Measurements from ENCODE around the gene SCN5A.

SCN5A gene

DNA sequence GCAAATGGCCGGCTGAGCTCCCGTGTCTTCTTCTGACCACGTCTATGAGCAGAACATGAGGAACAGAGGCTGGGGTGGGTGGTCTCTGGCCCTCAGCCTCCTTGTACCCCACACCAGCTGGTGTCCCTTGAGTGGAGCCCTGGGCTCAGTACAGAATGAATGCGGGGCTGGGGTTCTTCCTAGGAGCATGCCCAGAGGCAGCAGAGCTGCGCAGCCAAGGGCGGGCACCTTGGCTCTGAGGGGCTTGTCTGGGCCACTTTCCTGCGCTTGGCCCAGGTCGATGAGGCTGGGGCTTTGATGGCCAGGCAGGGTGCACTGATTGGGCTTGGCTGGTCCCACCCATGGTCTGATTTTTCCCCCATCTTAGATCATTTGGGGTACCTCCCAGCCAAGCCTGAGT, 6.4 kb downstream of the SCN5A start:
- no peak for DNase-seq
- peaks cover 3% of the 10 kb centered on the region for H3K9me3 ChIP-seq (ENCODE audit: severe bottlenecking)
- no peak overlapping the region for H3K27ac ChIP-seq
- H3K27me3 ChIP-seq (ENCODE audit: insufficient read depth, low read depth, severe bottlenecking), result peaks cover 8% of the 10 kb centered on the region
- H3K36me3 ChIP-seq, result no peaks in the 10 kb centered on the region
- TF ChIP-seq, protein P1, sequence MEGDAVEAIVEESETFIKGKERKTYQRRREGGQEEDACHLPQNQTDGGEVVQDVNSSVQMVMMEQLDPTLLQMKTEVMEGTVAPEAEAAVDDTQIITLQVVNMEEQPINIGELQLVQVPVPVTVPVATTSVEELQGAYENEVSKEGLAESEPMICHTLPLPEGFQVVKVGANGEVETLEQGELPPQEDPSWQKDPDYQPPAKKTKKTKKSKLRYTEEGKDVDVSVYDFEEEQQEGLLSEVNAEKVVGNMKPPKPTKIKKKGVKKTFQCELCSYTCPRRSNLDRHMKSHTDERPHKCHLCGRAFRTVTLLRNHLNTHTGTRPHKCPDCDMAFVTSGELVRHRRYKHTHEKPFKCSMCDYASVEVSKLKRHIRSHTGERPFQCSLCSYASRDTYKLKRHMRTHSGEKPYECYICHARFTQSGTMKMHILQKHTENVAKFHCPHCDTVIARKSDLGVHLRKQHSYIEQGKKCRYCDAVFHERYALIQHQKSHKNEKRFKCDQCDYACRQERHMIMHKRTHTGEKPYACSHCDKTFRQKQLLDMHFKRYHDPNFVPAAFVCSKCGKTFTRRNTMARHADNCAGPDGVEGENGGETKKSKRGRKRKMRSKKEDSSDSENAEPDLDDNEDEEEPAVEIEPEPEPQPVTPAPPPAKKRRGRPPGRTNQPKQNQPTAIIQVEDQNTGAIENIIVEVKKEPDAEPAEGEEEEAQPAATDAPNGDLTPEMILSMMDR (IDR thresholded peaks at IDR 0.05; ENCODE audit: low read depth, low read length), result no peak
- no peak overlapping the region for H3K4me3 ChIP-seq (ENCODE audit: low read depth, low read length)

DNA sequence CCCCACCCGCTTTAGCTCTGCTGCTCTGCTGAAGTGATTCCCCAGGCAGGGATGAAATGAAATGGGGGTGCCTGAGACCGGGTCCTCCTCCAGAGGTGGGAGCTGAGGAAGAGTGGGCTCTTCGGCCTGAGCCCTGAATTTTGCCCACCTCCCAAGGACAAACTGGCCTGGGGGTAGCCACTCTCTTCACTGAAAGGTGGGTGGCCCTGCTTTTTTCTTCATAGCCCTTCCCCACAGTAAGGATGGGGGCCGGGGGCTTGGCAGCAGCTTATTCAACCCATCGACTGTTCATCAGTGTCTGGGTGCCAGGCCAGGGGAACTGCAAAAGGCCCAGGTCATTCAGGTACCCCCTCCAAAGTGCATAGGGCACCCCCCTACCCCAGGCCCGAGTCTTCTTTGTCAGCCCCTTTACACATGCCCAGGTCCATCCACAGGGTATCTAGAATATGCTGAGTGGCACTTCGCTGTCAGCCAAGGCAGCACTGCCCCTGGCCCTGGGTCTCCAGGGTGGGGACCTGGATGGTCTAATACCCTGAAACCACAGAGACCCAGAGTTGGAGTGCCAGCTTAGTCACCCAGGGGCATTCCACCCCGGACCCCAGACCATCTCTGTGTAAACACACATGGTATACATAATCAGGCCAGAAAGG, 7.9 kb downstream of the SCN5A start:
- Histone ChIP-seq H3K27me3 (ENCODE audit: insufficient read depth, low read depth, severe bottlenecking) (peaks cover 8% of the 10 kb centered on the region), H3K27ac (no peak overlapping the region), H3K36me3 (no peaks in the 10 kb centered on the region), H3K4me3 (ENCODE audit: low read depth, low read length) (no peak overlapping the region), H3K9me3 (ENCODE audit: severe bottlenecking) (no peaks in the 10 kb centered on the region)
- no peak for DNase-seq
- TF ChIP-seq, protein P1 (IDR thresholded peaks at IDR 0.05; ENCODE audit: low read depth, low read length), result no peak

DNA sequence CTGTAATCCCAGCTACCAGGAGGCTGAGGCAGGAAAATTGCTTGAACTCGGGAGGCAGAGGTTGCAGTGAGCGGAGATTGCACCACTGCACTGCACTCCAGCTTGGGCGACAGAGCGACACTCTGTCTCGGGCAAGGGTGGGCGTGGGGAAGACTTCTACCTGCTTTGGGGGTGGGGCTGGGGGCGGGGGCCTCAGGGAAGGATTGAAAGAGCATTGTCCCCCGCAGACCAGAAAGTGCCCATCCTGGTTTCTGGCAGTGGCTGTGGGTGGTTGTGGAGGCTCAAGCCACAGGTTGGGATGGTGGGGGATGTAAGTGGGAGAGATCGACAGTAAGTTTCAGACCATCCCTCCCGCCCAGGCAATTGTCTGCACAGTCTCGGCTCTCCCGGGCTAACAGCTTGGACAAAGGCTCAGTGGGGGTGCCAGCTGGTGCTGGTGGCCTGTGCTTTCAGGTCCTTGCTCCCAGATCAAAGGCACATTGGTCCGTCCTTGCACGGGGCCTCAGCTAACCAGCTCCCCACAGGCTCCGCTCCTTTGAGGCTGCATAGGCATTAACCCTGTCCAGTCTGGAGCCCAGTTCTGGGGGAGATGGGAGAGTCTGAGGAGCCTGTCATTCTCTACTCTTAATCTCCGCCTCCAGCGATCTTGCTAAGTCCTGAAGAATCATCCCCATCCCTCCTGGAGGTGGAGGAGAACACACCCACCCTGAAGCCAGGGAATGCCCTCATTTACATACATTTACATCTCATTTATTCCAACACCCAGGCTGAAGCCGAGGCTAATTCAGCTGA, 8.6 kb downstream of the SCN5A start:
- H3K9me3 ChIP-seq (ENCODE audit: severe bottlenecking), result no peaks in the 10 kb centered on the region
- DNase-seq, result peak; percentile 43
- peaks cover 8% of the 10 kb centered on the region for H3K27me3 ChIP-seq (ENCODE audit: insufficient read depth, low read depth, severe bottlenecking)
- H3K27ac ChIP-seq, result no peak overlapping the region
- H3K4me3 ChIP-seq (ENCODE audit: low read depth, low read length), result no peak overlapping the region
- no peaks in the 10 kb centered on the region for H3K36me3 ChIP-seq
- TF ChIP-seq, protein P1 (IDR thresholded peaks at IDR 0.05; ENCODE audit: low read depth, low read length), result no peak

DNA sequence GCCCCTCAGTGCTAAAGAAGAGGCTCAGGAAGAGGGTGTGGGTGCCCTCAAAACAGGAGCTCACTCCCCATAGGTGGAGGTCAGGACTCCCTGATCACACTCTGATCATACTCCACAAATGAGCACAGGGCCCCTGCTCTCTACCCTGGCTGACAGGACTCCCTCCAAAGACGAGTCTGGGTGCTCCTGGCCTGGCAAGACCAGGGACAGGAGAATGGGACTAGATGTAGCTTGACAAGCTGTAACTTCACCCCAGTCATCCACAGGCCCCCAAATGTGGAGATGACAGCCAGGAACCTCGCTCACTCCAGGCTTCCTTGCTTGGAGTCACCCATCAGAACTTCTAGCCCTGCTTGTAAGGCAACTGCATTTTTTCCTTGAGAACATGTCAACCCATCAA, 11.1 kb downstream of the SCN5A start:
- Histone ChIP-seq H3K27ac (no peak overlapping the region), H3K36me3 (no peaks in the 10 kb centered on the region), H3K9me3 (ENCODE audit: severe bottlenecking) (no peaks in the 10 kb centered on the region), H3K27me3 (ENCODE audit: insufficient read depth, low read depth, severe bottlenecking) (peaks cover 8% of the 10 kb centered on the region), H3K4me3 (ENCODE audit: low read depth, low read length) (no peak overlapping the region)
- TF ChIP-seq, protein P1 (IDR thresholded peaks at IDR 0.05; ENCODE audit: low read depth, low read length), result no peak
- no peak for DNase-seq

DNA sequence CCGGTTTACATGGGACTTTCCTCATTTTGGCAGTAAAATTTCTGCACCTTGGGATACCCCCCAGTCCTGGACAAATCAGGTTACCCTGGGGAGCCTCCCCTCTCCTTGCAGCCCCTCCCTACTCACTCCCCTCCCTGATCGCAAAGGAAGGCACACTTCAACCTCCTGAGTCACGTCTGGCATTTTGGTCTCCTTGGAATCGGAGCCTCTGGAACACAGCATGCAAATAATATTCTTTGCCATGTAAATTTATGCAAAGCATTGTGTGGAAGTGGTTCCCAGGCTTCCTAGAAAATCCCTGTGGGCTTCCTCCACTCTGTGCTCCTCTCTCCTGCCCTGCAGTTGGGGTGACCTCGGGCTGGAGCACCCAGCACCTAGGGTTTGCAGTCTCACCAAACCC, 11.6 kb downstream of the SCN5A start:
- no peak for DNase-seq
- no peak overlapping the region for H3K27ac ChIP-seq
- no peaks in the 10 kb centered on the region for H3K36me3 ChIP-seq
- peaks cover 8% of the 10 kb centered on the region for H3K27me3 ChIP-seq (ENCODE audit: insufficient read depth, low read depth, severe bottlenecking)
- H3K9me3 ChIP-seq (ENCODE audit: severe bottlenecking), result no peaks in the 10 kb centered on the region
- H3K4me3 ChIP-seq (ENCODE audit: low read depth, low read length), result no peak overlapping the region
- TF ChIP-seq, protein P1 (IDR thresholded peaks at IDR 0.05; ENCODE audit: low read depth, low read length), result no peak
